Activated T-helper 17 cell treated with anti-CD3 and anti-CD28 coated beads, Interleukin-2, amount 50 U/mL, for 72 hours (primary cell): ENCODE data around the gene SPTBN1. TPM values are rescaled to one million over a fixed set of nuclear protein-coding genes. Genes with fewer than 3 reads are reported as not detected.
A peak's percentile ranks its signal among the peaks of the same experiment; 100 is the strongest.

Source experiments
- ATAC-seq: fragments of 150-1000 bp; cut with Tn5 transposase; replicated peaks from 2 replicates; pipeline ENCODE4 v1.10.0; 2021; ENCODE audit warnings: mild to moderate bottlenecking, moderate library complexity
- H3K27ac Mint-ChIP-seq: one replicate; pipeline ENCODE4 v1.8.0; 2022; ENCODE audit warnings: mixed read lengths
- H3K27me3 Mint-ChIP-seq: one replicate; pipeline ENCODE4 v1.8.0; 2022; ENCODE audit warnings: mixed read lengths
- H3K36me3 Mint-ChIP-seq: one replicate; pipeline ENCODE4 v1.8.0; 2022; ENCODE audit warnings: low read depth, mild to moderate bottlenecking, mixed read lengths
- H3K4me1 Mint-ChIP-seq: one replicate; pipeline ENCODE4 v1.8.0; 2022; ENCODE audit warnings: mixed read lengths
- H3K4me3 Mint-ChIP-seq: one replicate; pipeline ENCODE4 v1.8.0; 2022; ENCODE audit warnings: mild to moderate bottlenecking, mixed read lengths
- H3K9me3 Mint-ChIP-seq: one replicate; pipeline ENCODE4 v1.8.0; 2022; ENCODE audit warnings: mixed read lengths
- total RNA-seq, 2 donors: library from RNA; stranded (reverse); gene quantifications; one replicate each; pipeline ENCODE4 v1.2.3, GENCODE V29; 2022

The SPTBN1 gene
- total RNA-seq, 2 donors from 2014 or later, result 85.3 to 101 TPM

DNA sequence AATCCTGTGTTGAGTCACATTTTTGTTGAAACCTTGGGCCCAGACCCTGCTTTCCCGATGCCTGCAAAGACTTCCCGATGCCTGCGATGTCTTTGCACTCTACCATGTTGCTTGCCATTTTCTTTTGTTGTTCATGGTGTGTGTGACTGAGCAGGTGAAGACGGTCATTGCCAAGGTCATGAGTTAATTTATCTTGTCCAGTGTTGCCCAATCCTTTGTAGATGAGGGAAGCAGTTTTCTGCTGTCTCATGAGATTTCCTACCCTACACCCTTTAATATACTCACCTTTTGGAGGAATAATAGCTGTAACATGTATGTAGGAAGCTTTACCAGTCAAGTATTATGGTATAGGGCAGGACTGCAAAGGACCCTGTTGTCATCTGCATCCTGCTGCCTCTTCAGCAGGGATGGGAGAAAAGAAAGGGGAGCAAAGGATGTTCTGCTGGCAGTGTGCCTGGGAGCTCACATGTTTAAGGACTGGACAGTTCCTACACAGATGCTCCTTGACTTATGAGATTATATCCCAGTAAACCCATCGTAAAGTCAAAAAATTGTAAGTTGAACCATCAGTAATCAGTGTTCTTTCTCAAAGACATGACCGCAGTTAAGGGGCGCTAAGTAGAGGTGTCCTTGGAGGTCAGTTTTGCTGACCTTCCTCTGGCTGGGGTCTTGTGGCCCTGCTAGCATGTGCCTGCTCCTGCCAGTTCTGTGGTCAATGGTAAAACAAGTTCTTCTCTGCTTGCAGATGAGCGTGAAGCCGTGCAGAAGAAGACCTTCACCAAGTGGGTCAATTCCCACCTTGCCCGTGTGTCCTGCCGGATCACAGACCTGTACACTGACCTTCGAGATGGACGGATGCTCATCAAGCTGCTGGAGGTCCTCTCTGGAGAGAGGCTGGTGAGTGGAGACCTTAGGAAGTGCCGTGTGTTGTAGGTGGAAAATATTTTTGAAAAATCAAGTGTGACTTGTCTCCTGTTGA lies 142.5 kb downstream of the SPTBN1 start:
- H3K36me3 Mint-ChIP-seq, result peaks cover 16% of the 10 kb centered on the region
- H3K27ac Mint-ChIP-seq, result no peak overlapping the region
- H3K4me3 Mint-ChIP-seq, result peak overlapping the region; percentile 93
- no peaks in the 10 kb centered on the region for H3K27me3 Mint-ChIP-seq
- no peak for ATAC-seq
- H3K9me3 Mint-ChIP-seq, result no peaks in the 10 kb centered on the region
- peaks cover 60% of the 10 kb centered on the region for H3K4me1 Mint-ChIP-seq

DNA sequence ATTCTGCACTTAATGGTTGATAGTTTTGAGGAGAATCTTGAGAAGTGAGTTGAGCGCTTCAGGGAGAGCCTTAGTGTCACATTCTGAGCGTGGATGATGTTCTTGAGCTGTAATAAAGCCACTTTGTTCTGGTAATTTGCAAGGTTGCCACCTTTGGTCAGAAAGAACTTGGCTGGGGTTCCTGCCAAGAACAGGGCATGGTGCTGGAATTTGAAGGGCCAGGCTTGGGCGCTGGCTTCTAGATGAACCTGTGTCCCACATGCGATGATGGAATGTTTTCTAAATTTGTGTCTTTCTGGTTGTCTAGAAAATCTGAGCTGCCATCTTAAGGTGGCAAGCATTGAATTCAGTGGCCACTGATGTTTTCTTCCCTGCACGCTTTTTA lies 143.2 kb downstream of the SPTBN1 start:
- H3K27me3 Mint-ChIP-seq, result no peaks in the 10 kb centered on the region
- no peak overlapping the region for H3K27ac Mint-ChIP-seq
- H3K4me1 Mint-ChIP-seq, result peaks cover 63% of the 10 kb centered on the region
- no peaks in the 10 kb centered on the region for H3K9me3 Mint-ChIP-seq
- no peak overlapping the region for H3K4me3 Mint-ChIP-seq
- peaks cover 16% of the 10 kb centered on the region for H3K36me3 Mint-ChIP-seq
- no peak for ATAC-seq

DNA sequence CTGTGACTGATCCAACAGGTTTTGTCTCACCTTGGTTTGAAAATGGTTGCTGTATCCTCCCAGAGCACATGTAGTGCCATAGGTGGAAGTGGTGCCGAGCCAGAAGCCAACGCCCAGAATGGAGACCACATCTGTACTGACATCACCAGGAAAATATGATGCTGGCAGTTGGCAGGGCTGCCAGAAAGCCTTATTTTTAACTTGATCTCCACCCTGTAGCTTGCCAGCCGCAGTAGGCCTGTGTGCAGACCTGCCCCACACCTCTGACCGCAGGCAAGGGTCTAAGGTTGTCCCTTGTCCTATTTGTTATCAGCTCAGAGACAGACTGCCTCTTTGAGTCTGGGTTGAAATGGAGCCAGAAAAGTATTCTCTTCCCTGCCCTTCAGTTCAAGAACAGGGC lies 143.8 kb downstream of the SPTBN1 start:
- Mint-ChIP-seq H3K9me3 (no peaks in the 10 kb centered on the region), H3K27me3 (no peaks in the 10 kb centered on the region), H3K27ac (peak overlapping the region; percentile 69), H3K4me3 (peak overlapping the region; percentile 30), H3K36me3 (peaks cover 16% of the 10 kb centered on the region), H3K4me1 (peaks cover 69% of the 10 kb centered on the region)
- no peak for ATAC-seq

DNA sequence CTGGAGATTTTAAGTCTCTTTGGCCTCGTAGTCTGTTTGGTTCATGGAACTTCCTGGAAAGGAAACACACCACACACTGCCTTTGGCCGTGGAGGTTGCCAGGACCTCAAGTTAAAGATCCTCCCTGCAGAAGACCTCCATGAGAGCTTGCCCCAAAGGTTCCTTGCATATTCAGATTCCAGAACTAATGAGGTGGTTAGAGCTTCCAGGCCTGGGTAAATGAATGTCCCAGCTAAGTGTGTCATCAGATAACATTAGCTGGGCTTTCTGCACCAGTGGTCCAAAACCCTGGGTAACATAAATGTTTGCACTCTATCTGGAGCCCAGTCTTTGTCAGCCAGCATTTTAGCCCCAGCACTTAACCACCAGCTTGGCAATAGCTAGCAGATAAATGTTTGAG lies 145.2 kb downstream of the SPTBN1 start:
- H3K4me1 Mint-ChIP-seq, result peaks cover 73% of the 10 kb centered on the region
- no peaks in the 10 kb centered on the region for H3K9me3 Mint-ChIP-seq
- no peaks in the 10 kb centered on the region for H3K27me3 Mint-ChIP-seq
- no peak for ATAC-seq
- H3K27ac Mint-ChIP-seq, result peak overlapping the region; percentile 41
- H3K4me3 Mint-ChIP-seq, result peak overlapping the region; percentile 52
- H3K36me3 Mint-ChIP-seq, result peaks cover 16% of the 10 kb centered on the region

DNA sequence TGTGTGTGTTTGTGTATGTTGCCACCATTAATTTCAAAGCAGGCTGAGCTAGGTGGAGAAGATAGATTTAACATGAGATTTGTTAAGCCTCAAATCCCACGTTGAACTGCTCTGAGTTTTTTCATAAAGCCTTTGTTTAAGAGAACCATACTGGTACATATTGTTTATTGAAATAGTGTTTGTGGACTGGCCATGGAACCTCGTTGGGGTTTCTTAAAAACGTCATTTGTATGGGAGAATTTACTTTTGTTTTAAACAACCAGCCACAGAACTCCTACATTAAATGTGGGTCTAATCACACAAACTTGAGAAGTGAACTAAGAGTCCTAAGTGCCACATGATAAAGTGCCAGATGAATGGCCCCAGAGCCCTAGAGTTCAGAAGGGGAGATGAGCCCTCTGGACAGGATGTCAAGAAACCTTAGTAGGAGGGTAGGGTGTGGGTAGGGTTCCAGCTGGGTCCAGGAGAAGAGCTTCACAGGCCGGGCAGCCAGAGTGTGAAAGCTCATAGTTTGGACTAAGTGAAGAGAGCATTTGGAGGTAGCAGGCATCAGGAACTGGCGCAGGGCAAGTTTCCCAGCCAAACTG lies 146.7 kb downstream of the SPTBN1 start:
- H3K4me1 Mint-ChIP-seq, result peaks cover 59% of the 10 kb centered on the region
- H3K27me3 Mint-ChIP-seq, result no peaks in the 10 kb centered on the region
- H3K27ac Mint-ChIP-seq, result peak overlapping the region; percentile 41
- H3K9me3 Mint-ChIP-seq, result no peaks in the 10 kb centered on the region
- H3K36me3 Mint-ChIP-seq, result peaks cover 16% of the 10 kb centered on the region
- peak; percentile 34 for ATAC-seq
- peak overlapping the region; percentile 52 for H3K4me3 Mint-ChIP-seq

DNA sequence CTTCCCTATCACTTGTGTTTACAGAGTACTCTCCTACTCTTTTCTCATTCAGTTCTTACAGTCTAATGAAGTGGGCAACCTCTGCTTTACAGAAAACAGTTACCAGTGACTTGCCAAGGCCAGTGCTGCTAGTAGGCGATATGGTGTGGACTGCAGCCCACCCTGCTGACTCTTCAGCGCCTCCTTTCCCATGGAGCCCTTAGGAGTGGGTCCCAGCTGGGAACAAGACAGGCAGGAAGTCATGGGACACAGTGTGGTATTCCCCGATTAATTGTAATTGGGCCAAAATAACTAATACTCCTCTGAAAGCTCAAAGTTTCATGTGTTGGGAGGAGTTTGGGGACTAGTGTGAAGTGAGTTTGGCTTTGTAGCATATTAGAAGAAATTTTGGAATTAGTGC lies 147.2 kb downstream of the SPTBN1 start:
- ATAC-seq, result no peak
- peaks cover 16% of the 10 kb centered on the region for H3K36me3 Mint-ChIP-seq
- no peaks in the 10 kb centered on the region for H3K9me3 Mint-ChIP-seq
- H3K4me3 Mint-ChIP-seq, result peak overlapping the region; percentile 52
- H3K27me3 Mint-ChIP-seq, result no peaks in the 10 kb centered on the region
- peaks cover 59% of the 10 kb centered on the region for H3K4me1 Mint-ChIP-seq
- H3K27ac Mint-ChIP-seq, result peak overlapping the region; percentile 41

DNA sequence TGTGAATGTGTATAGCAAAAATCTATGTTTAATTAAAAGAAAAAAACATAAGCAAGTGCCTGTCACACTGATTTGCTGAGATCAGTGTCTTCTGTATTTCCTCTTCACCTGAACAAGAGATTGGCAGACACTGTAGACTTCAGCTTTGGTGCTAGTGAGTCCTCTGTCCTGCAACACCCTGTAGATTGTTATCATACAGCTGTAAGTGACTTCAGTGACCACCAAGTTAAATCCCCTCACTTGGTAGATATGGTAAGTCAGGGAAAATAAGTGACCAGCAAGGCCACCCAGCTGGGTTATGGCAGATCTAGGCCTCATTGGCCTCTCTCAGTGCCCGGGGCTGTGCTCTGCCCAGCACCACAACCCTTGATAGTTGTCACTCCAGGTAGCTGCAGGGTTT lies 147.7 kb downstream of the SPTBN1 start:
- Mint-ChIP-seq H3K4me3 (peak overlapping the region; percentile 52), H3K9me3 (no peaks in the 10 kb centered on the region), H3K36me3 (peaks cover 15% of the 10 kb centered on the region), H3K4me1 (peaks cover 59% of the 10 kb centered on the region), H3K27ac (peak overlapping the region; percentile 41), H3K27me3 (no peaks in the 10 kb centered on the region)
- no peak for ATAC-seq

DNA sequence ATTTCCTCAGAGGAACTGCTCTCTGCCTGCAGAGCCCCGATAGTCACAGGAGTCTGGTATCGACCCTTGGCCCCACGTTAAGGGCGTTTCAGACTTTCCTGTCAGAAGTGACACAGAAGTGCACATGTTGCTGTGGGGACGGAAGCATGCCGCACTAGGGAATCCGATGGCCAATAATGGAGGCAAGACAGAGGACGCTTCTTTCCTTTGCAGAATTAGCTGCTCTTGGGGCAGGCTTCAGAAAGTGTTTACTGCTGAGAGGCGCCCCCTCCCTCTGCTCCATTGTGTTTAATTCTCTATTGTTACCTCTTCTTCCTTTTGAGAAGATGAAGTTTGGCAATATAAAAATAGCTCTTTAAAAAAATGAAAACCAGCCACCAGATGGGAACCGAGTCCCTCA lies 148.7 kb downstream of the SPTBN1 start:
- H3K27ac Mint-ChIP-seq, result peak overlapping the region; percentile 41
- H3K36me3 Mint-ChIP-seq, result peaks cover 6% of the 10 kb centered on the region
- H3K9me3 Mint-ChIP-seq, result no peaks in the 10 kb centered on the region
- H3K4me1 Mint-ChIP-seq, result peaks cover 66% of the 10 kb centered on the region
- peak overlapping the region; percentile 52 for H3K4me3 Mint-ChIP-seq
- no peaks in the 10 kb centered on the region for H3K27me3 Mint-ChIP-seq
- ATAC-seq, result no peak

DNA sequence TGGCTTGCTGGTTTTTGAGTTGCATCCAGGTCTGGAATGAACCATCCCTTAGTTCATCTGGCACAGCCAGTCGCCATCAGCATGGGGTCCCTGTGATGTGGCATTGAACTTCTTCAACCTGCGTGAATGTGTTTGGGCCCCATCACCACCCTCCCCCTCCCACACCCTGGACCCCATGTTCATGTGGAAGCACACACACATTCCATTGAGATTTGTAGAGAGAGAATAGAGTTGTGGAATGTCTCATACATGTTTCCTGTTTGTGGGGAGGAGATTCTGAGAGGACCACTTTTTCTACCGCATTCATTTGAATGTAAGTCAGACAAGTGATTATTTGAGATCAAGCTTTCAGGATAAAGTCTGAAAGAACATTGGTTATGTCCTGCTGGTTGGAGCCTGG lies 149.7 kb downstream of the SPTBN1 start:
- peak overlapping the region; percentile 41 for H3K27ac Mint-ChIP-seq
- H3K36me3 Mint-ChIP-seq, result no peaks in the 10 kb centered on the region
- no peaks in the 10 kb centered on the region for H3K27me3 Mint-ChIP-seq
- peaks cover 71% of the 10 kb centered on the region for H3K4me1 Mint-ChIP-seq
- H3K4me3 Mint-ChIP-seq, result peak overlapping the region; percentile 52
- no peaks in the 10 kb centered on the region for H3K9me3 Mint-ChIP-seq
- peak; percentile 18 for ATAC-seq

DNA sequence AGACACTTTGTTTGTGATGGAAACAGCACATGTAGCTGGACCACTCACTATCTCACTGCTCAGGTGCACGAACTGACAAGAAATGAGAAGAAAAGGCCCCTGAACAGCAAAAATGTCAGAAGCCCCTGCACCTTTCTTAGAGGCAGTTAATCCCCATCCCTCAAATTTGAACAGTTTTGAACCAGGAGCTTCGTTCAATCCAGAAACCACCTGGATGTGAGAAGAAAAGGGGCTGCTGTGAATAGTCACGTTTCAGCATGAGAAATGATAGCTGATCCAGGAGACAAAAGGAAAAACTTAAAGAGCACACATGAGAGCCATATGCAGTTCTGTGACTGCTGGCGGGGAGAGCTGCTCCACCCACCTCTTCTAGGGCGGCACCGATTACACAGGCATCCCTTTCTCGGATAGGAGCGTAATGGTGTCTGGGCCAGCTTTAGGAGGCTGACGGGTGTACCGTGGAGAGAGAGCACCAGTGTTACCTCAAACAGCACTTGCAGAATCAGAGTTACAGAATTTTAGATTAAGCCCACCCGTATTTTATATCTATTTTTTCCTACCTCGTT lies 150.3 kb downstream of the SPTBN1 start:
- peaks cover 65% of the 10 kb centered on the region for H3K4me1 Mint-ChIP-seq
- H3K9me3 Mint-ChIP-seq, result no peaks in the 10 kb centered on the region
- no peaks in the 10 kb centered on the region for H3K27me3 Mint-ChIP-seq
- ATAC-seq, result peak; percentile 77
- H3K4me3 Mint-ChIP-seq, result peak overlapping the region; percentile 52
- H3K36me3 Mint-ChIP-seq, result no peaks in the 10 kb centered on the region
- peak overlapping the region; percentile 41 for H3K27ac Mint-ChIP-seq

DNA sequence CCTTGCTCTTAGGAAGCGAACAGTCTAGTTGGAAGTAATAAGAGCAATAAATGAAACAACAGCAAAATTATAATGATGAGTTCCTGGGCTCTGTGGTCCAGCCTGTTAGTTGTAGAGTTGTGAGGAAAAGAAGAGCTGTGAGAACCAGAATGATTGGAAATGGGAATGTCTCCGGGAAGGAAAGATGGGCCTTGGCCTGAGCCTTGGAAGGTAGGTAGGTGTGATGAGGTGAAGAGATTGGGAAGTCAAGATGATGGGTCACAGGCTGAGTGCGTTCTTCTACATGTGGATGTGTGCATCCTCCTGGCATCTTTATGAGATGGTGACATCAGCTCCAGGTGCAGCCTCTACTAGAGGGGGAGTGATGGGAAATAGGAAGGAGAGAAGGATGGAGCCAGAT lies 152.1 kb downstream of the SPTBN1 start:
- H3K4me1 Mint-ChIP-seq, result peaks cover 54% of the 10 kb centered on the region
- no peak overlapping the region for H3K4me3 Mint-ChIP-seq
- ATAC-seq, result no peak
- peaks cover 7% of the 10 kb centered on the region for H3K36me3 Mint-ChIP-seq
- no peaks in the 10 kb centered on the region for H3K27me3 Mint-ChIP-seq
- H3K9me3 Mint-ChIP-seq, result no peaks in the 10 kb centered on the region
- H3K27ac Mint-ChIP-seq, result peak overlapping the region; percentile 55

DNA sequence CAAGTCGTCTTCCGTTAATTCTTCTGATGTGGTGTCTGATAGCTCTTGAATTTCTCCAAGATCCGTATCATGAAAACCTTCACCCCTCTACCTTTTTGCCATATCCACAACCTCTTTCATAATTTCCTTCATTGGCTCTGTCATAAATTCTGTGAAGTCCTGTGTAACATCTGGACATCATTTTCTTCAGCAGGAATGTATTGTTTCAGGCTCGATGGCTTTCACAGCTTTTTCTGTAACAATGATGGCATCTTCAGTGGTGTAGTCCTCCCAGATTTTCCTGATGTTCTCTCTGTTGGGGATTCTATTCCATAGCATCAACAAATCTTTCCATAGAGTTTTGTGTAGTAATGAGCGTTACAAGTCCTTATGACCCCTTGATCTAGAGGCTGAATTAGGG lies 153.1 kb downstream of the SPTBN1 start:
- no peak for ATAC-seq
- Mint-ChIP-seq H3K27ac (peak overlapping the region; percentile 5), H3K4me3 (no peak overlapping the region), H3K36me3 (peaks cover 16% of the 10 kb centered on the region), H3K4me1 (peaks cover 59% of the 10 kb centered on the region), H3K9me3 (no peaks in the 10 kb centered on the region), H3K27me3 (no peaks in the 10 kb centered on the region)

DNA sequence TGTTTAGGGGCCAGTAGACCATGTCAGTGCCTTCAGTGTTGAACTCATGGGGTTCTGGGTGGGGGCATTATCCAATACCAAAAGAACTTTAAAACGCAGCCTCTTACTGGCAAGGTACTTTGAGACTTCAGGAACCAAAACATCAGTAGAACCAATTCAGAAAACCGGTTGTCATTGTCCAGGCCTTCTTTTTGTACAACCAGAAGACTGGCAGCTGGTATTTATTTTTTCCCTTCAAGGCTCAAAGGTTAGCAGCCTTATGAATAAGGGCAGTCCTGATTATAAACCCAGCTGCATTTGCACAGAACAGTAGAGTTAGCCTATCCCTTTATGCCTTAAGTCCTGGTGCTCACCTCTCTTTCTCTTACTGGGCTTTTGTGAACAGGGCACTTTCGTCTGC lies 153.5 kb downstream of the SPTBN1 start:
- no peak for ATAC-seq
- Mint-ChIP-seq H3K27ac (peak overlapping the region; percentile 5), H3K4me1 (peaks cover 56% of the 10 kb centered on the region), H3K36me3 (peaks cover 20% of the 10 kb centered on the region), H3K4me3 (no peak overlapping the region), H3K9me3 (no peaks in the 10 kb centered on the region), H3K27me3 (no peaks in the 10 kb centered on the region)

DNA sequence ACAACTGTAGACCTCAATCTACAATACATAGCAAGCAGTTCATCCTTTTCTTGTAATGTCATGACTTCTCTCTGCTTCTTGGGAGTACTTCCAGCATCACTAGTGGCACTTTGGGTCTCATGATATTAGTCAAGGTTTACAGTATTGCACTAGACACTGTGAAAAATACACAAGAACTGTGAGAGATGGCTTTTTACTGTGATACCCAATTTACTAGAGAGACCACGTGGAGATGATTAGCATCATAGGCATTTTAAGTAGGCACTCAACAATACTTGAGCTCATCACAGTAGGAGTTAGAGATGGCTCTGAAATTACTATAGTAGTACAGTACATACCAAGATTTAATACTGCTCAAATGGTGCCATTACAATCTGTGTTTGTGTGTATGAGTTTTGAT lies 154.6 kb downstream of the SPTBN1 start:
- ATAC-seq, result peak; percentile 25
- Mint-ChIP-seq H3K27ac (no peak overlapping the region), H3K9me3 (no peaks in the 10 kb centered on the region), H3K4me1 (peaks cover 48% of the 10 kb centered on the region), H3K36me3 (peaks cover 29% of the 10 kb centered on the region), H3K4me3 (no peak overlapping the region), H3K27me3 (no peaks in the 10 kb centered on the region)
